HG03196 (cell line): ENCODE measurements around the gene ZCCHC14.
"Not testable (repeated sequence)": the region's sequence is repeated elsewhere in the genome, so short reads cannot be mapped to it uniquely, and the experiment has no call there.

ENCODE experiments used
- ATAC-seq: cut with Tn5 transposase; IDR thresholded peaks from one replicate; pipeline ENCODE4 v1.9.1; 2021; ENCODE audit not compliant: unreplicated experiment

ZCCHC14 gene

GRCh38 chr16:87367529-87367928 lies 125.3 kb downstream of the ZCCHC14 start:
- ATAC-seq: no peak

GRCh38 chr16:87366930-87367329 lies 125.9 kb downstream of the ZCCHC14 start:
- ATAC-seq: no peak

- no peak for ATAC-seq
Measured at GRCh38 chr16:87366288-87366687, 126.5 kb downstream of the ZCCHC14 start.

GRCh38 chr16:87365021-87365713 lies 127.7 kb downstream of the ZCCHC14 start:
- ATAC-seq: no peak

- ATAC-seq: no peak
Measured at GRCh38 chr16:87363771-87364455, 128.9 kb downstream of the ZCCHC14 start.

- not testable (repeated sequence) for ATAC-seq
Measured at GRCh38 chr16:87362828-87363559, 129.8 kb downstream of the ZCCHC14 start.

- no peak for ATAC-seq
Measured at GRCh38 chr16:87361916-87362619, 130.8 kb downstream of the ZCCHC14 start.

GRCh38 chr16:87360862-87361610 lies 131.8 kb downstream of the ZCCHC14 start:
- ATAC-seq: no peak

GRCh38 chr16:87359121-87359520 lies 133.7 kb downstream of the ZCCHC14 start:
- no peak for ATAC-seq

- ATAC-seq: no peak
Measured at GRCh38 chr16:87358696-87359095, 134.1 kb downstream of the ZCCHC14 start.

GRCh38 chr16:87358250-87358649 lies 134.6 kb downstream of the ZCCHC14 start:
- no peak for ATAC-seq

GRCh38 chr16:87356491-87356853 lies 136.4 kb downstream of the ZCCHC14 start:
- no peak for ATAC-seq
